ENCODE measurements around the gene TEX54.

GRCh38 chr11:62876712-62877111 is 44.1 kb upstream of the TEX54 start:
- TF ChIP-seq CTCF (IDR thresholded peaks at IDR 0.05): no peak
- no peak for TF ChIP-seq POLR2A (IDR thresholded peaks at IDR 0.05)
